Right atrium auricular region (tissue), 2 donors: Measurements from ENCODE around the gene MAFG. TPM values are rescaled to one million over a fixed set of nuclear protein-coding genes. Genes with fewer than 3 reads are reported as not detected.

ENCODE experiments used
- DNase-seq: peaks from one replicate; pipeline ENCODE4 v3.0.0-alpha.2; 2019; ENCODE audit warnings: low spot score
- H3K27ac ChIP-seq, 2 donors: fragments of 200-600 bp; sonication (generic); 1 replicate in 1 of 2; 2 replicates in 1 of 2; pipeline ENCODE4 v1.5.1; 2016 to 2019
- H3K27me3 ChIP-seq, 2 donors: fragments of 200-600 bp; sonication (generic); one replicate each; pipeline versions ENCODE4 v1.5.1 to v1.6.0; 2017 to 2019
- H3K36me3 ChIP-seq: fragments of 200-600 bp; sonication (generic); one replicate; pipeline ENCODE4 v1.5.1; 2016
- H3K4me1 ChIP-seq, 2 donors: fragments of 200-600 bp; sonication (generic); one replicate each; pipeline versions ENCODE4 v1.5.1 to v1.6.0; 2017 to 2019
- H3K4me3 ChIP-seq, 2 donors: fragments of 200-600 bp; sonication (generic); 1 replicate in 1 of 2; 2 replicates in 1 of 2; pipeline ENCODE4 v1.5.1; 2017 to 2019; ENCODE audit warnings: mild to moderate bottlenecking in 1 of 2, moderate library complexity in 1 of 2
- H3K9me3 ChIP-seq, 2 donors: fragments of 200-600 bp; sonication (generic); one replicate each; pipeline ENCODE4 v1.5.1; 2019
- CTCF ChIP-seq, 2 donors: fragments of 200-600 bp; sonication (generic); IDR thresholded peaks; one replicate each; pipeline ENCODE4 v1.5.1; 2019; ENCODE audit warnings: antibody characterized with exemption in 2 of 2
- total RNA-seq, 2 donors: library from RNA; depleted of rRNA; stranded (reverse); fragments of >200 nt; gene quantifications; one replicate each; pipeline ENCODE4 v1.1.0, GENCODE V29; 2016

Gene MAFG
- total RNA-seq, 2 donors from 2014 or later: 21.8 to 26.5 TPM

GRCh38 chr17:81885454-81885853 lies 42.1 kb downstream of the MAFG start:
- Histone ChIP-seq H3K27me3 (no peaks in the 10 kb centered on the region), H3K36me3 (peaks cover 51% of the 10 kb centered on the region), H3K4me1 (peaks cover 0 to 17% of the 10 kb centered on the region in 2 donors), H3K4me3 (no peak overlapping the region), H3K9me3 (no peaks in the 10 kb centered on the region), H3K27ac (no peak overlapping the region)
- TF ChIP-seq CTCF (IDR thresholded peaks at IDR 0.05): no peak
- DNase-seq: no peak

- no peak overlapping the region for H3K27ac ChIP-seq
Observed at GRCh38 chr17:81884968-81885367, 42.6 kb downstream of the MAFG start.

GRCh38 chr17:81884520-81884919 lies 43.0 kb downstream of the MAFG start:
- Histone ChIP-seq H3K36me3 (peaks cover 46% of the 10 kb centered on the region), H3K27ac (no peak overlapping the region), H3K4me3 (no peak overlapping the region), H3K27me3 (no peaks in the 10 kb centered on the region), H3K4me1 (peaks cover 0 to 8% of the 10 kb centered on the region in 2 donors), H3K9me3 (no peaks in the 10 kb centered on the region)
- TF ChIP-seq CTCF (IDR thresholded peaks at IDR 0.05): no peak
- no peak for DNase-seq

More at GRCh38 chr17:81884968-81885367, 42.6 kb downstream of the MAFG start:
- Histone ChIP-seq H3K4me1 (peaks cover 0 to 12% of the 10 kb centered on the region in 2 donors), H3K27me3 (no peaks in the 10 kb centered on the region), H3K4me3 (no peak overlapping the region), H3K9me3 (no peaks in the 10 kb centered on the region), H3K36me3 (peaks cover 47% of the 10 kb centered on the region)
- no peak for TF ChIP-seq CTCF (IDR thresholded peaks at IDR 0.05)
- DNase-seq: no peak

- no peak for TF ChIP-seq CTCF (IDR thresholded peaks at IDR 0.05)
- H3K27me3 ChIP-seq: no peaks in the 10 kb centered on the region
- peaks cover 13% of the 10 kb centered on the region for H3K36me3 ChIP-seq
- no peaks in the 10 kb centered on the region for H3K9me3 ChIP-seq
- DNase-seq: no peak
- no peak overlapping the region for H3K27ac ChIP-seq
- H3K4me1 ChIP-seq: no peaks in the 10 kb centered on the region
- no peak overlapping the region for H3K4me3 ChIP-seq
Observed at GRCh38 chr17:81879121-81879520, 48.4 kb downstream of the MAFG start.

- DNase-seq: no peak
- Histone ChIP-seq H3K4me3 (no peak overlapping the region), H3K4me1 (no peaks in the 10 kb centered on the region), H3K27me3 (no peaks in the 10 kb centered on the region), H3K9me3 (no peaks in the 10 kb centered on the region), H3K27ac (no peak overlapping the region), H3K36me3 (peaks cover 13% of the 10 kb centered on the region)
- TF ChIP-seq CTCF (IDR thresholded peaks at IDR 0.05): no peak
Observed at GRCh38 chr17:81878294-81878693, 49.2 kb downstream of the MAFG start.

GRCh38 chr17:81877569-81877968 lies 50.0 kb downstream of the MAFG start:
- DNase-seq: no peak
- Histone ChIP-seq H3K27me3 (no peaks in the 10 kb centered on the region), H3K4me3 (no peak overlapping the region), H3K9me3 (no peaks in the 10 kb centered on the region), H3K4me1 (peaks cover 0 to 3% of the 10 kb centered on the region in 2 donors), H3K36me3 (peaks cover 13% of the 10 kb centered on the region), H3K27ac (no peak overlapping the region)
- TF ChIP-seq CTCF (IDR thresholded peaks at IDR 0.05): no peak
